ENCODE measurements around the gene RHEBL1.

The RHEBL1 gene

DNA sequence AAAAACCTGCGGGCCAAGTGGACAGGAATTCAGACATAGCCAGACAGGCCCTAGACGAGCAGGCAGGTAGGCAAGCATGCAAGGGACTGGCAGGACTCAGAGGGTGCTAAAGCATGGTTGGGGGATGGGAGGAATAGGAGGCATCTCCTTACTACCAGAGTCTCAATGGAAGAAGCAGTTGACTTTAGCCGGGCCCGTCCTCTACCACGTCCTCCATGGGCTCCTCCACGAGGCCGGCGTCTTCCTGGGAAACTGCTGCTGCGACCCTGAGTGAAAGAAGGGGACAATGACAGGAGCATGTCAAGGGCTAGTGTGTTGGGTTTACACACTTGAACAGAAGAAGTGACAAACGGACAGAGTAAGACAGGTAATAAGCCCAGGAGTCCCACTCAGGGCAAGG, 20.8 kb downstream of the RHEBL1 start:
- CTCF ChIA-PET, result no interaction called here
- H3K27ac ChIP-seq, result no peak overlapping the region
- no peak for DNase-seq (ENCODE audit: low spot score)
- POLR2A ChIA-PET (ENCODE audit: low non-redundant PET), result no interaction called here
- TF ChIP-seq, protein P1, sequence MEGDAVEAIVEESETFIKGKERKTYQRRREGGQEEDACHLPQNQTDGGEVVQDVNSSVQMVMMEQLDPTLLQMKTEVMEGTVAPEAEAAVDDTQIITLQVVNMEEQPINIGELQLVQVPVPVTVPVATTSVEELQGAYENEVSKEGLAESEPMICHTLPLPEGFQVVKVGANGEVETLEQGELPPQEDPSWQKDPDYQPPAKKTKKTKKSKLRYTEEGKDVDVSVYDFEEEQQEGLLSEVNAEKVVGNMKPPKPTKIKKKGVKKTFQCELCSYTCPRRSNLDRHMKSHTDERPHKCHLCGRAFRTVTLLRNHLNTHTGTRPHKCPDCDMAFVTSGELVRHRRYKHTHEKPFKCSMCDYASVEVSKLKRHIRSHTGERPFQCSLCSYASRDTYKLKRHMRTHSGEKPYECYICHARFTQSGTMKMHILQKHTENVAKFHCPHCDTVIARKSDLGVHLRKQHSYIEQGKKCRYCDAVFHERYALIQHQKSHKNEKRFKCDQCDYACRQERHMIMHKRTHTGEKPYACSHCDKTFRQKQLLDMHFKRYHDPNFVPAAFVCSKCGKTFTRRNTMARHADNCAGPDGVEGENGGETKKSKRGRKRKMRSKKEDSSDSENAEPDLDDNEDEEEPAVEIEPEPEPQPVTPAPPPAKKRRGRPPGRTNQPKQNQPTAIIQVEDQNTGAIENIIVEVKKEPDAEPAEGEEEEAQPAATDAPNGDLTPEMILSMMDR (conservative IDR thresholded peaks at IDR 0.05; ENCODE audit: low read depth), result no peak

GRCh38 chr12:49046129-49046895, 23.5 kb downstream of the RHEBL1 start:
- no peak for DNase-seq (ENCODE audit: low spot score)
- CTCF ChIA-PET, result interaction anchor here (0.7 kb wide), 1 partner anchor 775 kb away, joined by 3 read pairs; no protein-coding TSS in a partner anchor
- TF ChIP-seq, protein P1 (conservative IDR thresholded peaks at IDR 0.05; ENCODE audit: low read depth), result no peak
- POLR2A ChIA-PET (ENCODE audit: low non-redundant PET), result no interaction called here
- no peak overlapping the region for H3K27ac ChIP-seq

GRCh38 chr12:49044660-49045059, 25.1 kb downstream of the RHEBL1 start:
- ChIA-PET POLR2A (ENCODE audit: low non-redundant PET) (no interaction called here), CTCF (interaction anchor here (0.5 to 0.7 kb wide), 5 partner anchors 17 to 1849 kb away, joined by 3 to 5 read pairs (median 4); partner anchors contain the start of gene ARF3)

DNA sequence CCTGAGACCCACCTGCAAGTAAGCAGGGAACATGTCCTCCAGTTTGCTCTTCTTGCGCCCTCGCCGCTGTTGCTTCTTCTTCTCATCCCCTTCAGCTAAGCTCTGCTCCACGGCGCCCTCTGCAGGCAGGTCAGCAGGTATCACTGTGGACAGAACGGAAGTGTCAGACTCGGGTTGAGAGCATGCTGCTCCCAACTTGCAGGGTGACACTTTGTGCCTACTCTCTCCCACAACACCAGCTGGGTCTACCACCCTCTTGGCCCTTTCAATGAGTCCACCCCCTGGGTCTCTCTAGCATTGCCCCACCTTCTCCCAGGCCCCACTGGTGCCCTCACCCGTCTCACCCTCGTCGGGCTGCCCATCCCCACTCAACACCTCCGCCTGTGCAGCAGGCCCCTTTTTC, 25.9 kb downstream of the RHEBL1 start:
- TF ChIP-seq, protein P1 (conservative IDR thresholded peaks at IDR 0.05; ENCODE audit: low read depth), result peak; percentile 56
- DNase-seq (ENCODE audit: low spot score), result no peak
- H3K27ac ChIP-seq, result no peak overlapping the region
- ChIA-PET POLR2A (ENCODE audit: low non-redundant PET) (no interaction called here), CTCF (interaction anchor here (0.6 to 1.7 kb wide), 4 partner anchors 13 to 1848 kb away, joined by 3 to 4 read pairs (median 3); no protein-coding TSS in a partner anchor)

More at GRCh38 chr12:49044660-49045059, 25.1 kb downstream of the RHEBL1 start:
- TF ChIP-seq, protein P1 (conservative IDR thresholded peaks at IDR 0.05; ENCODE audit: low read depth), result no peak
- DNase-seq (ENCODE audit: low spot score), result no peak
- H3K27ac ChIP-seq, result no peak overlapping the region

DNA sequence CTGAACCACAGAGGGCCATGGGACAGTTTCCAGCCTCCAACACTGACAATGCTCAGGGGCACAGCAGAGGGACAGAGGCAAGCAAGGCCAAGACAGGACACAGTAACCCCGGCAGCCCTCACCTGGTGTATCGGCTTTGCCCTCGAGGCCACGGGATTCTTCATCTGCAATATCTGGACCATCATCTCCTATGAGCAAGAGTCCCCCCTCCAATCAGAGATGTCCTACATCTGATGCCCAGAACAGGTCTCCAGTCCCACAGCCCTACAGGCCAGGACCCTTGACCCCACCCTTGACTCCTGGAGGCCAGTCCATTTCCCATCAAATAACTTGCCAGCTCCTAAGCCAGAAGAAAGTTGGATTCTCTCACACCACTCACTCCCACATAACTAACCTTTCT, 26.5 kb downstream of the RHEBL1 start:
- H3K27ac ChIP-seq, result no peak overlapping the region; the same call in 1 of the 2 replicates
- POLR2A ChIA-PET (ENCODE audit: low non-redundant PET), result no interaction called here
- DNase-seq (ENCODE audit: low spot score), result no peak
- TF ChIP-seq, protein P1 (conservative IDR thresholded peaks at IDR 0.05; ENCODE audit: low read depth), result no peak
- CTCF ChIA-PET, result interaction anchor here (0.6 to 1.7 kb wide), 3 partner anchors 12 to 181 kb away, joined by 3 to 4 read pairs (median 3); no protein-coding TSS in a partner anchor

DNA sequence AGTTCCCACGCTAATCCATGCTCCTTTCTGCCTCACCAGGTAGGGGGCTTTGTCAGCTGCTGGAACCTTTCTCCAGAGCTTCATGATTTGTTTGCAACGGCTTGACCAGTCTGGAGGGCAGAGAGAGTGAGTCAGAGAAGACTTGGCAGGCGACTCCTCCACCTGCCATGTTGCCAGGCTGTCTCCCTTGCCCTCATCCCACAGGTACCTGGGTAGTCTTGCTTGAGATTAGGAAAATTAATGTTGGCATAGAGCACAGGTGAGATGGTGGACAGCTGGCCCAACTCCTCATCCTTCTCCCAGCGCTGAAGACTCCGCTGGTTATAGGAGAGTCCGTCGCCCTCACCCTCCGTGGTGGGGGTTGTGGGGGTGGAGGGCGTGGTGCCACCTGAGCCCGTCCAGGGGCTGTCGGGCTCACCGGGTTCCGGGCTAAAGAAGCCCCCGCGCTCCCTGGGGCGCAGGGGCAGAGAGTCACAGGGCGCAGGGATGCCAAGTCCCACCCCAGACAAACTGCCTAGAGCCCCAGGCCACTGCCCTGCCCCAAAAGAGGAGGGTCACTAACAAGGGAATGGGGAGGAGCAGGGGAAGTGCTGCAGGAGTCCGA, 27.8 kb downstream of the RHEBL1 start:
- TF ChIP-seq, protein P1 (conservative IDR thresholded peaks at IDR 0.05; ENCODE audit: low read depth), result no peak
- ChIA-PET POLR2A (ENCODE audit: low non-redundant PET) (no interaction called here), CTCF (interaction anchor here (0.6 to 0.7 kb wide), 2 partner anchors 75 to 79 kb away, joined by 3 read pairs; no protein-coding TSS in a partner anchor)
- no peak for DNase-seq (ENCODE audit: low spot score)
- peak overlapping the region; percentile 20 for H3K27ac ChIP-seq

Data from RWPE1 (cell line).